ENCODE results near the gene SULT4A1. TPM values are rescaled to one million over a fixed set of nuclear protein-coding genes. Genes with fewer than 3 reads are reported as not detected.
A peak's percentile ranks its signal among the peaks of the same experiment; 100 is the strongest.

Gene SULT4A1
- total and polyA plus RNA-seq, 2 of the 8 experiments (the other 6 are each of a cell fraction or from before 2014, with no cell fraction given) = 9.1 to 11.8 TPM

GRCh38 chr22:43852573-43853327 is 9.6 kb downstream of the SULT4A1 start:
- Histone ChIP-seq H3K27me3 (replicated peaks in 1 of 4; ENCODE audit: control insufficient read depth in 3 of 4, extremely low read depth in 1 of 4, insufficient read depth in 3 of 4, low read length in 3 of 4) (no peaks in the 10 kb centered on the region), H2BK15ac (ENCODE audit: low read length) (peak overlapping the region; percentile 97; the same call in 1 of the 2 replicates), H3K4ac (replicated peaks; ENCODE audit: insufficient read length, low read depth, low read length) (no peak overlapping the region), H2AFZ (ENCODE audit: low read length) (no peak overlapping the region), H3K18ac (ENCODE audit: extremely low read depth, low read length) (peak overlapping the region; percentile 78; the same call in 1 of the 2 replicates), H3K23ac (ENCODE audit: insufficient read length) (no peak overlapping the region), H3K9ac (replicated peaks in 1 of 4; ENCODE audit: extremely low read depth in 1 of 4, low read depth in 3 of 4, low read length in 3 of 4) (no peak overlapping the region), H3K27ac (ENCODE audit: low read depth, low read length) (no peak overlapping the region), H2BK20ac (ENCODE audit: low read length) (peak overlapping the region; percentile 21; the same call in 1 of the 2 replicates), H2BK120ac (replicated peaks; ENCODE audit: low read depth, low read length) (no peak overlapping the region), H4K8ac (ENCODE audit: extremely low read depth, insufficient read depth, low read length) (peak overlapping the region; percentile 59; the same call in 1 of the 2 replicates), H3K79me1 (ENCODE audit: low read depth, low read length) (peaks cover 40% of the 10 kb centered on the region), H3K4me2 (ENCODE audit: insufficient read depth in 1 of 2, low read depth in 2 of 2, low read length in 2 of 2) (no peak overlapping the region), H3K14ac (ENCODE audit: insufficient read length) (no peak overlapping the region), H3K9me3 (ENCODE audit: insufficient read depth in 2 of 2, low read depth in 1 of 2, low read length in 1 of 2) (peaks cover 0 to 8% of the 10 kb centered on the region in 2 experiments; a peak in 1 of 4 replicates), H4K20me1 (replicated peaks in 1 of 2; ENCODE audit: control insufficient read depth in 1 of 2, insufficient read depth in 2 of 2, low read length in 2 of 2) (peaks cover 7 to 16% of the 10 kb centered on the region in 2 experiments), H2AK5ac (ENCODE audit: low read depth, low read length) (peak overlapping the region; percentile 91; the same call in 1 of the 2 replicates), H2BK5ac (ENCODE audit: low read depth, low read length) (no peak overlapping the region; the same call in 1 of the 2 replicates), H3K56ac (replicated peaks; ENCODE audit: insufficient read length, low read depth, low read length) (no peak overlapping the region), H2BK12ac (ENCODE audit: low read depth, low read length) (peak overlapping the region; percentile 97), H4K91ac (replicated peaks; ENCODE audit: insufficient read length, low read length) (peak overlapping the region; percentile 82), H3K36me3 (ENCODE audit: control insufficient read depth in 2 of 4, insufficient read depth in 4 of 4, low read length in 3 of 4) (no peaks in the 10 kb centered on the region; a peak in 1 of 8 replicates), H3K79me2 (ENCODE audit: control insufficient read depth in 1 of 2, insufficient read depth in 2 of 2, low read length in 2 of 2) (peaks cover 0 to 73% of the 10 kb centered on the region in 2 experiments; a peak in 2 of 4 replicates), H4K5ac (ENCODE audit: insufficient read length, low read depth, low read length) (no peak overlapping the region), H3K23me2 (ENCODE audit: low read depth, low read length) (peaks cover 4% of the 10 kb centered on the region; the same call in 1 of the 2 replicates), H3K4me3 (ENCODE audit: extremely low read depth in 1 of 4, insufficient read depth in 2 of 4, low read depth in 3 of 4, low read length in 4 of 4) (no peak overlapping the region), H3K4me1 (replicated peaks in 1 of 4; ENCODE audit: control insufficient read depth in 3 of 4, insufficient read depth in 4 of 4, low read length in 3 of 4) (peaks cover 0 to 6% (median 0%) of the 10 kb centered on the region in 4 experiments; a peak in 5 of 7 replicates)
- ChIA-PET CTCF (ENCODE audit: partially characterized antibody) (interaction anchor here (0.6 to 3.7 kb wide), 11 partner anchors 8 to 674 kb away, joined by 3 to 24 read pairs (median 3); no protein-coding TSS in a partner anchor), POLR2A (ENCODE audit: partially characterized antibody) (interaction anchor here (1.0 to 2.0 kb wide), 5 partner anchors 8 to 18 kb away, joined by 3 to 7 read pairs (median 4); partner anchors contain the start of gene SULT4A1)
- DNase-seq (ENCODE audit: low read depth in 1 of 2, low spot score in 2 of 2) = no peak
- WGBS, 2 experiments (ENCODE audit: extremely low coverage in 1 of 2, insufficient coverage in 1 of 2, insufficient read length in 1 of 2, insufficient replicate concordance in 2 of 2, low coverage in 1 of 2, low lambda C conversion rate in 2 of 2, missing lambda C conversion rate in 1 of 2) = 93% methylated on average over 19 of the region's 19 CpGs; no CpG with 5 or more reads in 1 of the 2 experiments
- TF ChIP-seq KDM4A (IDR thresholded peaks at IDR 0.05; ENCODE audit: low read depth, low read length, severe bottlenecking) = no peak
- TF ChIP-seq HDAC6 (IDR thresholded peaks at IDR 0.05; ENCODE audit: low read depth, low read length) = no peak
- no peak for TF ChIP-seq RFX5 (IDR thresholded peaks at IDR 0.05; ENCODE audit: borderline replicate concordance, low read depth, low read length)
- no peak for TF ChIP-seq SIRT6 (IDR thresholded peaks at IDR 0.05; ENCODE audit: low read length)
- no peak for TF ChIP-seq CREB1 (IDR thresholded peaks at IDR 0.05)
- no peak for TF ChIP-seq RXRA (IDR thresholded peaks at IDR 0.05; ENCODE audit: insufficient read depth, low read depth, low read length)
- no peak for FAIRE-seq
